GM06990 (cell line): ENCODE data around the gene PRRT1B.

Experiments used
- DNase-seq: peaks from one replicate; pipeline ENCODE4 v3.0.0-alpha.2; 2011; ENCODE audit not compliant: insufficient read length; ENCODE audit errors: extremely low read depth
- H3K27me3 ChIP-seq: replicated peaks from 2 replicates; pipeline ENCODE4 v1.6.0; 2011; ENCODE audit warnings: low read length; ENCODE audit not compliant: control insufficient read depth, insufficient read depth
- H3K36me3 ChIP-seq: 2 replicates; pipeline ENCODE4 v1.5.1; 2011; ENCODE audit warnings: low read length; ENCODE audit not compliant: control insufficient read depth, insufficient read depth
- H3K4me3 ChIP-seq: replicated peaks from 2 replicates; pipeline ENCODE4 v1.5.1; 2011; ENCODE audit warnings: low read depth, mild to moderate bottlenecking, control low read depth, low read length
- CTCF ChIP-seq: IDR thresholded peaks from 2 replicates; pipeline ENCODE4 v1.5.1; 2011; ENCODE audit warnings: low read length, control low read depth, mild to moderate bottlenecking, inconsistent platforms; ENCODE audit not compliant: insufficient read depth, poor library complexity, severe bottlenecking

Gene PRRT1B

GRCh38 chr9:131583337-131583645, 38.0 kb downstream of the PRRT1B start:
- Histone ChIP-seq H3K36me3 (peaks cover 67% of the 10 kb centered on the region), H3K4me3 (no peak overlapping the region), H3K27me3 (no peaks in the 10 kb centered on the region)
- no peak for DNase-seq
- TF ChIP-seq CTCF = no peak

- peaks cover 69% of the 10 kb centered on the region for H3K36me3 ChIP-seq
Measured at GRCh38 chr9:131583836-131584555, 38.7 kb downstream of the PRRT1B start.

DNA sequence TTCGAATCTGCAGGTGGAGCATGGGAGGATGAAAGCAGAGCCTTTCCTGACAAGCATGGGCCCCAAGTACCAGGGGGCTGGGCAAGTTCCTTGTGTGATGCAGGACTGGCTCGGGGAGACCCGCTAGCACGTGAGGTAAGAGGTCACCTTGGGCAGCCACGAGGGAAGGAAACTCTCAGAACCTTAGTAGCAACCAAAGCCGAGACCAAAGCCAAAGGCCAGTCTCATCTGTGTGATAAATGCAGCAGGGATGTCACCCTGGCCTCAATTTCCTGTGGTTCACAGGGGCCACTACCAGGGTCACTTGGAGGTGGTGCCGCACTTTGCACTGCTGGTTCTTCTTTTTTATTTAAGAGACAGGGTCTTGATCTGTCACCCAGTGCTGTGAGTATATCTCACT, 39.5 kb downstream of the PRRT1B start:
- DNase-seq = no peak
- no peak overlapping the region for H3K4me3 ChIP-seq
- H3K27me3 ChIP-seq = no peaks in the 10 kb centered on the region
- peaks cover 69% of the 10 kb centered on the region for H3K36me3 ChIP-seq
- no peak for TF ChIP-seq CTCF

More at GRCh38 chr9:131583836-131584555, 38.7 kb downstream of the PRRT1B start:
- TF ChIP-seq CTCF = no peak
- Histone ChIP-seq H3K27me3 (no peaks in the 10 kb centered on the region), H3K4me3 (no peak overlapping the region)
- DNase-seq = no peak

- no peak for TF ChIP-seq CTCF
- no peak for DNase-seq
- Histone ChIP-seq H3K36me3 (peaks cover 69% of the 10 kb centered on the region), H3K27me3 (no peaks in the 10 kb centered on the region), H3K4me3 (no peak overlapping the region)
Measured at GRCh38 chr9:131585375-131585774, 40.1 kb downstream of the PRRT1B start.

DNA sequence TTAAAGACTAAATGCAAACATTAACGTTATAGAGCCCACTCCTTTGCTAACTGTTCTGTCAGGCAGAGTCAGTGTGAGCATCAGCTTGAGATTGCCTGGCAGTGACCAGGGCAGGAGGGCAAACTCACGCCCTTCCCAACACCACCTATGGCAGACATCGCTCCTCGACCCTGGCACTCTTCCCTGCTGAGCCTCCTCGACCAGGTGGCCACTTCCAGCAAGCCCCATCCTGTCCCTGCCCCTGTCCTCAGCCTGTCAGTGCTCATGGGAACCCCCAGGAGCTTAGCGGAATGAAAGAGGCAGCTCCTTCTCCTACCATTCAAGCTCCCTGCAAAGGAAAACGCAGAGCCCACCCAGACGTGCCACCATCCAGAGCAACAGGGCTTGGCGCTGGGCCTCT, 42.0 kb downstream of the PRRT1B start:
- Histone ChIP-seq H3K27me3 (no peaks in the 10 kb centered on the region), H3K36me3 (peaks cover 78% of the 10 kb centered on the region), H3K4me3 (no peak overlapping the region)
- no peak for TF ChIP-seq CTCF
- no peak for DNase-seq

- TF ChIP-seq CTCF = no peak
- peaks cover 74% of the 10 kb centered on the region for H3K36me3 ChIP-seq
- DNase-seq = no peak
Measured at GRCh38 chr9:131587906-131588305, 42.6 kb downstream of the PRRT1B start.

More at GRCh38 chr9:131587906-131588305, 42.6 kb downstream of the PRRT1B start:
- no peak overlapping the region for H3K4me3 ChIP-seq
- H3K27me3 ChIP-seq = no peaks in the 10 kb centered on the region
